GM21447 (cell line): ENCODE results near the gene ZNF493.

Experiments used
- ATAC-seq: cut with Tn5 transposase; IDR thresholded peaks from one replicate; pipeline ENCODE4 v1.9.1; 2021; ENCODE audit not compliant: unreplicated experiment

The ZNF493 gene

DNA sequence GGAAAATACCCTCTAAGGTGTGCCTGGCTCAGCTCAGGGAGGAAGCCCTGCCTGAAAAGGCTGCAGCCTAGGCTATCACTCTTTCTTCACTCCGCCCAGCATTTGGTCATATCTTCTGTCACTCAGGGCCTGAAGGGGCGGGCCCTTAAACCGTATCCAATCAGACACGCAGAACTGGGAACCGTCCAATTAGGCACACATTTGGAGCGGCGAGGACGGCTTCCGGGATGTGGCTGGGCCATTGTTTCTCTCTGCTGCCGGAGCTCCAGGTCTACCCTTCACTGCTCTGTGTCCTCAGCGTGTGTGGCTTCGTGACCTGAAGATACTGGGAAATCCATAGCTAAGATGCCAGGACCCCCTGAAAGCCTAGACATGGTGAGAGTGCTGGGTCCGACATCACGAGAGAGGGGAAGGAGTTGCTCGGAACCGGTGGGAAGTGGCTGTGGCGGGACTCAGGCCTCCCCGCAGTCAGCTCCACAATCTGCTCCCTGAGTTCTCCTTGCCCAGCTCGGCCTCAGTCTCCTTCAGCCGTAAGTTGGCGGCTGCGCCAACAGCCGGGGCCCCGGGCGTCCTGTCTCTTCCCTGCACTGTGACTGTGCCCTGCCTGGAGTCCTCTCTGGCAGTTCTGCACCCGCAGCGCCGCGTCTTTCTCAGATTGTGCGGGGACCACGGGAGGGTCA is at the start of gene ZNF493:
Gene ZNF493 (plus strand): TSS at position 241 of the 680 bp plus-strand sequence. CDS start 105 bp downstream, at position 346.
- ATAC-seq: peak; percentile 100

DNA sequence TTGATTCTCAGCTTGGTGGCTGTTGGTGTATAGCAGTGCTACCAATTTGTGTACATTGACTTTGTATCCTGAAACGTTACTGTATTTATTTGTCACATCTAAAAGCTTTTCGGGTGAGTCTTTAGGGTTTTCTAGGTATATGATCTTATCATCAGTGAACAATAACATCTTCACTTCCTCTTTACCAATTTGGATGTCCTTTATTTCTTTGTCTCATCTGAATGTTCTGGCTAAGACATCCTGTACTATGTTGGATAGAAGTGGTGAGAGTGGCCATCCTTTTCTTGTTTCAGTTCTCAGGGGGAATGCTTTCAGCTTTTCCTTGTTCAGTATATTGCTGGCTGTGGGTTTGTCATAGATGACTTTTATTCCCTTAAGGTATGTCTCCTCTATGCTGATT is 44.1 kb upstream of the ZNF493 start:
- no peak for ATAC-seq

GRCh38 chr19:21358768-21359451 is 38.0 kb upstream of the ZNF493 start, which contains the start of gene ZNF738:
TSS of gene ZNF738 (plus strand) at chr19:21359000. CDS start at chr19:21359141, 141 bp downstream.
- ATAC-seq: peak; percentile 94

- ATAC-seq: no peak
Measured at GRCh38 chr19:21362291-21362690, 34.6 kb upstream of the ZNF493 start.

GRCh38 chr19:21383980-21384582 is 12.9 kb upstream of the ZNF493 start:
- ATAC-seq: no peak

GRCh38 chr19:21396121-21396520 is 812 bp upstream of the ZNF493 start:
- no peak for ATAC-seq

DNA sequence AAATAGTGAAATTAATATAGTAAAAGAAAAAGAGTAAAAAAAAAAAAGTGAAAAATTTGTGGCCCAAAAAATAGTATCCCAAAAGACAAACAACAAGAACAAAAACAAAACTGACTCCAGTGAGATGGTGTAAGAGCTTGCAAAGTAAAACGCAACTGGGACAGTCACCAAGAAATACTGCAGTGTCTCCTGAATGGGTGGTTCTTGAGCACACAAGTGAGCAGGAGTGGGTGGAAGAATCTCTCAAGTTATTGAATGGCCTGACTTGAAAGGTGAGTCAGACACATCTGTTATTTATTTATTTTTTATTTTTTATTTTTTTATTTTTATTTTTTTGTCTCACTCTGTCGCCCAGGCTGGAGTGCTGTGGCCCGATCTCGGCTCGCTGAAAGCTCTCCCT is 1.9 kb downstream of the ZNF493 start:
- no peak for ATAC-seq

- ATAC-seq: no peak
Measured at GRCh38 chr19:21402303-21402985, 5.5 kb downstream of the ZNF493 start.

GRCh38 chr19:21410166-21410565 is 13.2 kb downstream of the ZNF493 start:
- ATAC-seq: no peak

DNA sequence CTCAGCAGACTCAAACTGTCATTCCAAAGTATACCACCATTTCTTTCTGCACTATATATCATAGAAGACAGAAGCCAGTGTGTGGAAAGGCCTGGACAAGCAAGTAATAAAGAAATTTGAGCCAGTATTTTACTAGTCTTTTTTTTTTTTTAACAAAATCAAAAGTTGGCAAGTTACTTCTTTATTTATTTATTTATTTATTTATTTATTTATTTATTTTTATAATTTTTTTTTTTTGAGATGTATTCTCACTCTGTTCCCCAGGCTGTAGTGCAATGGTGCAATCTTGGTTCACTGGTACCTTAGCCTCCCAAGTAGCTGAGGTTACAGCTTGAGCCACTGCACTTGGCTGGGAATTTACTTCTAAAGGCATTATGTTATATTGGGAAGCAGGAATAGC is 25.3 kb downstream of the ZNF493 start:
- no peak for ATAC-seq

GRCh38 chr19:21423057-21424041 is 26.4 kb downstream of the ZNF493 start:
- ATAC-seq: no peak

- ATAC-seq: no peak
Measured at GRCh38 chr19:21430675-21431074, 33.7 kb downstream of the ZNF493 start.

DNA sequence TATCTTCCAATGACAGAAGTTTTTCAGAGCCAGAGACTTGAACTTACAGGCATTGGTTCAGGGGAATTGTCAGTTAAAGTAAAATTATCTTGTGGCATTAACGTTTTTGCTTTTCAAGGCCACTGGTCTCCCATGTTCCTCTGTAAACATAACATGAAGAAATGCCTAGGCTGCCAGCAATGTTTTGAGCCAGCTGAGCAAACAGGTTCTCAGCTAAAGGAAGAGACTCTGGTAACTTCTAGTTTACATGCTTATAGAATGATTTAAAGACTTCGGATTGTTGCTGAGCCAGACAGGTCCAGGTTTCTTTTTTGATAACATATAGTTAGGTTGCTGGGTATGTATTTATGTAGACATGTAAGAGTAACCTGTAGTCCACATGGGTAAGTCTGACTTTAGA is 35.7 kb downstream of the ZNF493 start:
- ATAC-seq: no peak

GRCh38 chr19:21434516-21434915 is 37.6 kb downstream of the ZNF493 start:
- ATAC-seq: no peak

- no peak for ATAC-seq
Measured at GRCh38 chr19:21434967-21435544, 38.1 kb downstream of the ZNF493 start.

GRCh38 chr19:21439201-21439751 is 42.3 kb downstream of the ZNF493 start:
- no peak for ATAC-seq

- ATAC-seq: no peak
Measured at GRCh38 chr19:21440321-21440720, 43.4 kb downstream of the ZNF493 start.

DNA sequence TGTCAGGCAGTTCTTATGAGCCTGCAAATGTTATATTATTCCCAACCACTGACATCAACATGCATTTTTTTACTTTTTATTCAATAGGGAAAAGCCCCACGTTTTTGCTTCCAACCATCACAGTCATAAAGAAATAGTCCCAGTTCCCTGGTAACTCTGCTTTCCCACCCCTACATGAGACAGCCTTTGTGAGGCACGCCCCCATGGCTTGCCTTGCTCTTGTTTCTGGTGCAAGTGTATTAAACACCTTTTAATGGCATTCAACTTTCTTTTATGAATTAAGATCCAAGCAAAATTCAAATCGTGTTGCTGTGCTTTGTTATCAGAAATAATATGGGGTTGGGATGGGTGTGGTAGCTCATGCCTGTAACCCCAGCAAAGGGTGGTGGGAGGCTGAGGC is 54.3 kb downstream of the ZNF493 start:
- no peak for ATAC-seq

GRCh38 chr19:21454901-21455300 is 58.0 kb downstream of the ZNF493 start:
- no peak for ATAC-seq

DNA sequence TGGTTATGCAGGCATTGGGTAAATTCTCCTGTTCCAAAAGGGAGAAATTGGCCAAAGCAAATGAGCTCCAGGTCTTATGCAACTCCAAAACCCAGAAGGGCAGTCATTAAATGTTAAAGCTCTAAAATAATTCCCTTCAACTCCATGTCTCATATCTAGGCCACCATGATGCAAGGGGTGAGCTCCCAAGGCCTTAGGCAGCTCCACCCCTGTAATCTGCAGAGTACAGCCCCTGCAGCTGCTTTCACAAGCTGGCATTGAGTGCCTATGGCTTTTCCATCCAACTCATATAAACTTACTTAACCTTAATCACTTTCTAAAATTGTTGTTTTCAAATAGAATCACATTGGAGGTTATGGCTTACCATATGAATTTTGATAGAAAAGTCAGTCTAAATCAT is 63.8 kb downstream of the ZNF493 start:
- no peak for ATAC-seq
